ENCODE measurements around the gene TENT4A. TPM values are rescaled to one million over a fixed set of nuclear protein-coding genes. Genes with fewer than 3 reads are reported as not detected.

TENT4A gene
- total RNA-seq, 1 experiment from 2014 or later = 32.3 TPM

DNA sequence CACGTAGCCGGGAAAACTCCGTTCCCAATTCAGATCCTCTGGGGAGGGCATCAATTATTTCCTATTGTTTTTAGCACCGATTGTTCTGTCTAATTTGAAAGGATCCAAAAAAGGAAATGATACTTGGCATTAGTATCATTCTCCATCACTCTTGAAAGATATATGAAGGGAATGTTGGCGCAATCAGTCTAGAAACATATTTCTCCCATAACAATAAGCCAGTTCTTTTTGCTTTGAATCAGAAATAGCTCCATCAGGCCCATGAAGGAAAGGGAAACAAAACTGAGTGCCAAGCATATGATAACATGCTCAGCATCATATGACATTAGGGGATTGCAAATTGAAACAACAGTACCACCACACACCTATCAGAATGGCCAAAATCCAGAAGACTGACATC, 40.2 kb upstream of the TENT4A start:
- TF ChIP-seq, protein P1, sequence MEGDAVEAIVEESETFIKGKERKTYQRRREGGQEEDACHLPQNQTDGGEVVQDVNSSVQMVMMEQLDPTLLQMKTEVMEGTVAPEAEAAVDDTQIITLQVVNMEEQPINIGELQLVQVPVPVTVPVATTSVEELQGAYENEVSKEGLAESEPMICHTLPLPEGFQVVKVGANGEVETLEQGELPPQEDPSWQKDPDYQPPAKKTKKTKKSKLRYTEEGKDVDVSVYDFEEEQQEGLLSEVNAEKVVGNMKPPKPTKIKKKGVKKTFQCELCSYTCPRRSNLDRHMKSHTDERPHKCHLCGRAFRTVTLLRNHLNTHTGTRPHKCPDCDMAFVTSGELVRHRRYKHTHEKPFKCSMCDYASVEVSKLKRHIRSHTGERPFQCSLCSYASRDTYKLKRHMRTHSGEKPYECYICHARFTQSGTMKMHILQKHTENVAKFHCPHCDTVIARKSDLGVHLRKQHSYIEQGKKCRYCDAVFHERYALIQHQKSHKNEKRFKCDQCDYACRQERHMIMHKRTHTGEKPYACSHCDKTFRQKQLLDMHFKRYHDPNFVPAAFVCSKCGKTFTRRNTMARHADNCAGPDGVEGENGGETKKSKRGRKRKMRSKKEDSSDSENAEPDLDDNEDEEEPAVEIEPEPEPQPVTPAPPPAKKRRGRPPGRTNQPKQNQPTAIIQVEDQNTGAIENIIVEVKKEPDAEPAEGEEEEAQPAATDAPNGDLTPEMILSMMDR (IDR thresholded peaks at IDR 0.05; ENCODE audit: insufficient read depth in 1 of 2, low read depth in 1 of 2, low read length in 1 of 2, severe bottlenecking in 1 of 2, unreplicated experiment in 1 of 2) = no peak
- Histone ChIP-seq H3K36me3 (ENCODE audit: control insufficient read depth, insufficient read depth, low read length) (no peaks in the 10 kb centered on the region), H3K9me3 (no peaks in the 10 kb centered on the region), H3K27me3 (replicated peaks; ENCODE audit: control insufficient read depth, insufficient read depth, low read length) (no peaks in the 10 kb centered on the region), H3K4me3 (ENCODE audit: low read depth, low read length) (no peak overlapping the region), H3K4me1 (no peaks in the 10 kb centered on the region)
- intact Hi-C loops (cut with micrococcal nuclease; ENCODE audit: unreplicated experiment) = no loop called here
- no TSS peak for BruUV-seq (replicated peaks)
- Mint-ChIP-seq H3K36me3 (ENCODE audit: insufficient read depth, unreplicated experiment) (no peaks in the 10 kb centered on the region), H3K9me3 (ENCODE audit: unreplicated experiment) (no peaks in the 10 kb centered on the region), H3K27ac (ENCODE audit: unreplicated experiment) (no peak overlapping the region), H3K27me3 (ENCODE audit: insufficient read depth, unreplicated experiment) (no peaks in the 10 kb centered on the region), H3K4me1 (ENCODE audit: low read depth, unreplicated experiment) (no peaks in the 10 kb centered on the region), H3K4me3 (ENCODE audit: unreplicated experiment) (no peak overlapping the region)
- DNase-seq = no peak
- CTCF ChIA-PET = no interaction called here
- POLR2A ChIA-PET = no interaction called here

DNA sequence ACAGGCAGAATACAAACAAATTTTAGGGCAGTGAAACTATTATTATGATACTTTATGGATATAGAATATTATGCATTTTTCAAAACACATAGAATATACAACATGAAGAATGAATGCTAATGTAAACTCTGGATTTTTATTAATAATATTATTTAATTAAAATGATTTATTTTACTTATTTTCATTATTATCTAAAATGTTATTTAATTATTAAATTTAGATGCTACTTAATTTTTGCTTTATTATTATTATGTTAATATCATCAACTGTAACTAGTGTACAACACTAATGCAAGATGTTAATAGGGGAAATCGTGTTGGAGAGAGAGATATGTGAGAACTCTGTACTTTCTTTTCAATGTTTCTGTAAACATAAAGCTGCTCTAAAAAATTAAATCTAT, 39.3 kb upstream of the TENT4A start:
- H3K27ac Mint-ChIP-seq (ENCODE audit: unreplicated experiment) = no peak overlapping the region
- H3K36me3 ChIP-seq (ENCODE audit: control insufficient read depth, insufficient read depth, low read length) = no peaks in the 10 kb centered on the region
- no peaks in the 10 kb centered on the region for H3K9me3 Mint-ChIP-seq (ENCODE audit: unreplicated experiment)
- intact Hi-C loops (cut with micrococcal nuclease; ENCODE audit: unreplicated experiment) = no loop called here
- H3K27me3 Mint-ChIP-seq (ENCODE audit: insufficient read depth, unreplicated experiment) = no peaks in the 10 kb centered on the region
- H3K4me1 Mint-ChIP-seq (ENCODE audit: low read depth, unreplicated experiment) = no peaks in the 10 kb centered on the region
- POLR2A ChIA-PET = no interaction called here
- H3K4me3 Mint-ChIP-seq (ENCODE audit: unreplicated experiment) = no peak overlapping the region
- DNase-seq = no peak
- no peaks in the 10 kb centered on the region for H3K27me3 ChIP-seq (replicated peaks; ENCODE audit: control insufficient read depth, insufficient read depth, low read length)
- no peaks in the 10 kb centered on the region for H3K9me3 ChIP-seq
- no peaks in the 10 kb centered on the region for H3K4me1 ChIP-seq
- TF ChIP-seq, protein P1 (IDR thresholded peaks at IDR 0.05; ENCODE audit: insufficient read depth in 1 of 2, low read depth in 1 of 2, low read length in 1 of 2, severe bottlenecking in 1 of 2, unreplicated experiment in 1 of 2) = no peak
- H3K36me3 Mint-ChIP-seq (ENCODE audit: insufficient read depth, unreplicated experiment) = no peaks in the 10 kb centered on the region
- H3K4me3 ChIP-seq (ENCODE audit: low read depth, low read length) = no peak overlapping the region
- CTCF ChIA-PET = no interaction called here
- BruUV-seq (replicated peaks) = no TSS peak

DNA sequence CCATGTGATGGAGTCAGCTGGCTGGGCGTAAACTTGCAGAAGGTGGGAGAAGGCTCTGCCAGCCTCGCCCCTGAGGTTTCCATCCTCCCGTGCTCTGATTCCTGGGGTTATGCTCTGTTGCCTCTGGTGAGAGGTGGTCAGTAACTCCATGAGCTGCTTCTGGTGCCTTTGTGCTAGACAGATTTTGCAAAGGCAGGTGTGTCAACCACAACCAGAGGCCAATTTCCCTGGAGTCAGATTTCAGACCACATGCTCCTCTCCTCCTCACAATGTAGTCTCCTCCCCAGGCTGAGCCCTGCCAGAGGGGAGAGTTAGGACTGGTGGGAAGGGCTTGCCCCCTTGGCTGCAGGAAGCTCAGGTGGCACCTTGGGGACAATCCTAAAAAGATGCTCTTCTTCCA, 38.8 kb upstream of the TENT4A start:
- Histone ChIP-seq H3K27me3 (replicated peaks; ENCODE audit: control insufficient read depth, insufficient read depth, low read length) (no peaks in the 10 kb centered on the region), H3K4me1 (no peaks in the 10 kb centered on the region), H3K9me3 (no peaks in the 10 kb centered on the region), H3K36me3 (ENCODE audit: control insufficient read depth, insufficient read depth, low read length) (no peaks in the 10 kb centered on the region), H3K4me3 (ENCODE audit: low read depth, low read length) (no peak overlapping the region)
- H3K27me3 Mint-ChIP-seq (ENCODE audit: insufficient read depth, unreplicated experiment) = no peaks in the 10 kb centered on the region
- ChIA-PET POLR2A (no interaction called here), CTCF (no interaction called here)
- no peak overlapping the region for H3K4me3 Mint-ChIP-seq (ENCODE audit: unreplicated experiment)
- H3K4me1 Mint-ChIP-seq (ENCODE audit: low read depth, unreplicated experiment) = no peaks in the 10 kb centered on the region
- intact Hi-C loops (cut with micrococcal nuclease; ENCODE audit: unreplicated experiment) = no loop called here
- H3K9me3 Mint-ChIP-seq (ENCODE audit: unreplicated experiment) = no peaks in the 10 kb centered on the region
- BruUV-seq (replicated peaks) = no TSS peak
- H3K36me3 Mint-ChIP-seq (ENCODE audit: insufficient read depth, unreplicated experiment) = no peaks in the 10 kb centered on the region
- TF ChIP-seq, protein P1 (IDR thresholded peaks at IDR 0.05; ENCODE audit: insufficient read depth in 1 of 2, low read depth in 1 of 2, low read length in 1 of 2, severe bottlenecking in 1 of 2, unreplicated experiment in 1 of 2) = no peak
- DNase-seq = no peak
- no peak overlapping the region for H3K27ac Mint-ChIP-seq (ENCODE audit: unreplicated experiment)

Measured in Caco-2 (cell line).